Fibroblast of mammary gland (primary cell): ENCODE measurements around the gene CCDC6.

Experiments
- DNase-seq: peaks from one replicate; pipeline ENCODE4 v3.0.0-alpha.2; 2010; ENCODE audit warnings: low read depth
- H3K4me3 ChIP-seq: 2 replicates; pipeline ENCODE4 v1.5.1; 2011; ENCODE audit warnings: low read depth, mild to moderate bottlenecking, low read length, moderate library complexity; ENCODE audit not compliant: control insufficient read depth
- TF ChIP-seq, protein P1 (sequence below): conservative IDR thresholded peaks from 2 replicates; pipeline ENCODE4 v1.5.1; 2011; ENCODE audit warnings: low read depth, low read length, inconsistent platforms; ENCODE audit not compliant: control insufficient read depth, insufficient read depth

CCDC6 gene

DNA sequence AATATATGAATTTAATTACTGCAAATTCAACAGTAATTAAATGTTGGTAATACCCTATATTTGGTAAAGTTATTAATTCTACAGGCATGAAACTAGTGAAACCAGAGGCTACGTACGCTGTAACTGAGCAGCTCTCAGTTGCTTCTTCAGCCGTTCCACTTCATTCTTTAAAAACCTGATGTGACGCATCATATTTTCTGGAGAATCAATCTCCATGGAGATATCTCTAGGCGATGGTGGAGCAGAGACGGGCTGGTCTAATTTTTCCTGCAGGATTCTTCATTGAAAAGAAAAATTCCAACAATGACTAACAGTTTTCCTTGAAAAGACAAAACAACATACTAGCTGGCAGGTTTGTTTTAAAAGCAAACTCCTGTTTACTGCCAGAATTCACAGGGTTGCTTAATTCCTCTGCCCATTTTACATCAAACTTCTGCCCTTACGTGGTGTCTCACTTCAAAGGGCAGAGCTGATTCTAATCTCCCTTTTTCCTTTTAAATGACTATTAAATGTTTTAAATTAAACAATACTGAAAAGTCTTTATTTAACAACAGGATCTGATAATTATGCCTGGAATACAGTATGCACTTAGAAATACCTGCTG is 93.7 kb downstream of the CCDC6 start:
- TF ChIP-seq, protein P1, sequence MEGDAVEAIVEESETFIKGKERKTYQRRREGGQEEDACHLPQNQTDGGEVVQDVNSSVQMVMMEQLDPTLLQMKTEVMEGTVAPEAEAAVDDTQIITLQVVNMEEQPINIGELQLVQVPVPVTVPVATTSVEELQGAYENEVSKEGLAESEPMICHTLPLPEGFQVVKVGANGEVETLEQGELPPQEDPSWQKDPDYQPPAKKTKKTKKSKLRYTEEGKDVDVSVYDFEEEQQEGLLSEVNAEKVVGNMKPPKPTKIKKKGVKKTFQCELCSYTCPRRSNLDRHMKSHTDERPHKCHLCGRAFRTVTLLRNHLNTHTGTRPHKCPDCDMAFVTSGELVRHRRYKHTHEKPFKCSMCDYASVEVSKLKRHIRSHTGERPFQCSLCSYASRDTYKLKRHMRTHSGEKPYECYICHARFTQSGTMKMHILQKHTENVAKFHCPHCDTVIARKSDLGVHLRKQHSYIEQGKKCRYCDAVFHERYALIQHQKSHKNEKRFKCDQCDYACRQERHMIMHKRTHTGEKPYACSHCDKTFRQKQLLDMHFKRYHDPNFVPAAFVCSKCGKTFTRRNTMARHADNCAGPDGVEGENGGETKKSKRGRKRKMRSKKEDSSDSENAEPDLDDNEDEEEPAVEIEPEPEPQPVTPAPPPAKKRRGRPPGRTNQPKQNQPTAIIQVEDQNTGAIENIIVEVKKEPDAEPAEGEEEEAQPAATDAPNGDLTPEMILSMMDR: no peak
- no peak overlapping the region for H3K4me3 ChIP-seq
- no peak for DNase-seq

DNA sequence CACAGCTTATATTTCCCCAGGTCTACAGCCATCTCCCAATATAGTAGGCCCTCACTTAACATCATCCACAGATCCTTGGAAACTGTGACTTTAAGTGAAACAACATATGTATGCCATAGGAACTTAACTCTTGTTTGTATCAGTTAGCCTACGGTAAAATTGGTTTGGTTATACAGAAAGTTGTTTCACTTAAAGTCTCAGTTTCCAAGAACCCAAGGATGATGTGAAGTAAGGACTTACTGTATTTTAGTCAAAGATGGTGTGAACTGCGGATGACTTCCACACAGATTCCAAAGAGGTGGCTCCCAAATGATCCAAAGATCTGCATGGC is 96.7 kb downstream of the CCDC6 start:
- DNase-seq: no peak
- H3K4me3 ChIP-seq: no peak overlapping the region
- TF ChIP-seq, protein P1: no peak

DNA sequence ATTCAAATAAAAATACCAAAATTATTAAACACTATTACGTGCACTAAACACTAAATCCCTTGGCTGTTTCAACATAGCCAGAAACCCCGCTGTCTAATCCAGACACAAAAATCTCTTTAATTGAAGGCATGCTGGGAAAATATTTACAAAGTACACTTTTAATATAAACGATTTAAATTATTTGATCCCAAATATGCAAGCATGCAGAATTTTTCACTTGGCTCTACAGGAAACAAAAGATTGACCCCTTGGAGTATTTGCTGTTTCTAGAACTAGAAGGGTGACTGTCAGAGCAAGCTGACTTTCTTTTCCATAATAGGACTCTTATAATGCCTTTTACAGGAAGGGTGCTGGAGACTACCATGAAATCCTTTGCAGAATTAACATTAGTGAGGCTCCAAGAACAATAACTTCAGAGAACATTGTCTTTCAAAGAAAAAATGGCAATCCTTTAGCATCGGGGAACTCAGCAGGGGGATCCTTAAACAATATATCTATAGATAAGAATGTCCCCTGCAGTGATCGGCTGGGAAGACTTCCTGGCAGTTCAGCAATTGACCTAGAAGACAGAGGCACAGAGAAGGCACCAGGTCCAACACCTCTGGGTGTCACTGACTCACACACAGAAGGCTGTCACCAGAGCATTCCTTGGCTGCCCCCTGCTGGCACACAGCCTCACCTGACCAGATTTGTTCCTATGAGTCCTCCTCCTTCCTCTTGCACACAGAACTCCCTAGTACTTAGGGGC is 97.3 kb downstream of the CCDC6 start:
- no peak overlapping the region for H3K4me3 ChIP-seq
- DNase-seq: peak; percentile 61
- TF ChIP-seq, protein P1: peak; percentile 64

DNA sequence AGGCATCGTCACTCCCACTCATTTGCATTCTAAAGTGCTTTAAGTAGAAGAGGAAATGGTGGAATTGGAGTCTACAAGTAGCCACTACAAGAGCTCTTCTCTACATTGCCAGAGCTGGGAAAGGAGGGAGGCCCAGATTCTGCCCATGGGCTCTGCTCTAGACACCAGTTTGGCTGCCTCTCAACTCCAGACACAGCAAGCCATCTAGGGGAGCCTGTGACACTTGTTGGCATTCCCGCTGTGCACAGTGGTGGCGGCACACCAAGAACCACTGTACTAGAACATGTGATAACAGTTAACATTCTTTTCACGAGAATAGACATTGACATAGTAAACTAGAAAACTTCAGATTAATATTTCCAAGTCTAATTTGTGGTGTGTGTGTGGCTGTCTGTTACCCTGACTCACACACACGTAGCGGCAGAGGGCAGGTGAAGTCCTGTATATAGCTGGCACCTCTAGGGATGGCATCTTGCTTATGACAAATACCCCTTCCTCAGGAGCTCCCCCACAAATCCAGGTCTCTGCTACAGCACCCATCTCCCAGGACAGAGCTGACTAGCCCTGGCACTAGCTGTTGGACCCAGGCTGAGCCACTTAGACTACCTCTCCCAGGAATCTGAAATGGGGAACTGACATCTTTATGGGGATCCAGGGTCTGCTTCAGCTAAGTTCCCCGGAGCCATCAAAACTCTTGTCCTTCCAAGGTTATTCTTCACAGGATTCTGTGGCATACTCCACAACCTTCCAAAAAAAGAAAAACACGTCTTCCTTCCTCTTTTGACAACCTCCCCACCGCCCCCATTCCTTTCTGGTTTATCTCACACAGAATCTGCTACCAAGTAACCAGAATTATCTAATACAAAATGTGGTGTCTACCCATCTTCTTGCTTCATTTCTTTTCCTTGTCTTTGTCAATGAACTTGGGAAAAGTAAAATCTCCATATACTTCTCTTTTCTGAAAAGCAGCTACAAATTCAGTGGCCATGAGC is 98.4 kb downstream of the CCDC6 start:
- DNase-seq: no peak
- no peak overlapping the region for H3K4me3 ChIP-seq
- TF ChIP-seq, protein P1: no peak

DNA sequence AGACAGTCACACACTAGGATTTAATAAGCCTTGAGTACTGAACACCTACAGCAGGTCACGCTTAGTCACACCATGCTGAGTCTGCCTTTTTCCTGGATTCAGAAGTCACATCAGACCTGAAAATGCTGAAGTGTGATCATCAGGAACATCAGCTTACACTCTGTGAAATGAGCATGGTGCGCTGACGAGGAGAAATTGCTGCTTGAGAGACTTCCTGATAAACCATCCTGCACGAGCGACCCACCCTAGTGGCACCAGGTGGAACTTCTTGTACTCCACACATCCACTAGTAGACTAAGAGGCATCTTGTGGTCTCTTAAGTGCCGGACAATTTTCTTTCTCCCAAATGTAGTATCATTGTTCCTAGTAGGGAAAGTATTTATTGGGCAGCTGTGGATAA is 101.3 kb downstream of the CCDC6 start:
- TF ChIP-seq, protein P1: peak; percentile 41
- peak; percentile 8 for DNase-seq
- H3K4me3 ChIP-seq: no peak overlapping the region

DNA sequence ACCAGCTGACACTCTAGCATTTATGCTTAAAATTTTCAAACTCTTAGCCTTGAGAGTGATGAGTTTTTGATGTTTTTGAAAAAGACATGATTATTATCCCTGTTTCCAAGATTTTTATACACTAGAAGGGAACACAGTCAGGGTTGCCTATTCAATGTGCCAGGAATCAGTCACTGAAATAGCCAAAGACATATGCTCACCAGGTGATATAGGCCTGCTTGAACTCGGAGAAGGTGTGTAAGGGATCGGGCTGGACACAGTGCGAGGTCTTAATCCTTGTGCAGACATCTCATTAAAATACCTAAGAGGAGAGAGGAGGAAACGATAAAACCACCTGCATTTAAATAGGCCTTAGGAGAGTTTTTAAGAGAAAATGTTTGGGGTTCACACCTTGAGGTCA is 102.1 kb downstream of the CCDC6 start:
- H3K4me3 ChIP-seq: no peak overlapping the region
- TF ChIP-seq, protein P1: no peak
- DNase-seq: no peak
